HL-60 (cell line): Measurements from ENCODE around the gene COX6B2.

Experiments
- GABPA ChIP-seq: IDR thresholded peaks from 2 replicates; pipeline ENCODE4 v1.6.1; 2012; ENCODE audit warnings: low read depth
- POLR2AphosphoS5 ChIP-seq: IDR thresholded peaks from 2 replicates; pipeline ENCODE4 v1.6.1; 2012; ENCODE audit warnings: low read depth
- SPI1 ChIP-seq: IDR thresholded peaks from 2 replicates; pipeline ENCODE4 v1.6.1; 2012; ENCODE audit warnings: low read depth, mild to moderate bottlenecking, borderline replicate concordance
- TF ChIP-seq, protein P1 (sequence below): IDR thresholded peaks from one replicate; pipeline ENCODE4 v1.5.1; 2011; ENCODE audit warnings: low read length, control low read depth, inconsistent platforms; ENCODE audit not compliant: insufficient read depth

DNA sequence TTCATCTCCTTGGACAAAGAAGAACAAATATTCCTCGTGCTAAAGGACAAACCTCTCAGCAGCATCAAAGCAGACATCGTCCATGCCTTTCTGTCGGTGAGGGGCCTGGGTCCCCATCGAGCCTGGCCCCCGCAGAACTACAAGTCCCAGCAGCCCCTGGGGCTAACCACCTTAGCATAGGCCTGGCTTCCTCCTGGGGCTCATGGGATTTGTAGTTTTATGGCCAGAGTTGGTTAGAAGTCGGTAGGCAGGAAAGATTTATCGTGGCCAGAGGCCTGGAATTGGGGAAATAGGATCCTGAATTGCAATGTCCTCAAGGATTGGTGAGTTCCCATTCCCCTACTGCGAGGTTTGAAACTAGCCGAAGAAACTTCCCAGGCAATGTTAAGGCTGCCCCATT, 49.0 kb downstream of the COX6B2 start:
- TF ChIP-seq, protein P1, sequence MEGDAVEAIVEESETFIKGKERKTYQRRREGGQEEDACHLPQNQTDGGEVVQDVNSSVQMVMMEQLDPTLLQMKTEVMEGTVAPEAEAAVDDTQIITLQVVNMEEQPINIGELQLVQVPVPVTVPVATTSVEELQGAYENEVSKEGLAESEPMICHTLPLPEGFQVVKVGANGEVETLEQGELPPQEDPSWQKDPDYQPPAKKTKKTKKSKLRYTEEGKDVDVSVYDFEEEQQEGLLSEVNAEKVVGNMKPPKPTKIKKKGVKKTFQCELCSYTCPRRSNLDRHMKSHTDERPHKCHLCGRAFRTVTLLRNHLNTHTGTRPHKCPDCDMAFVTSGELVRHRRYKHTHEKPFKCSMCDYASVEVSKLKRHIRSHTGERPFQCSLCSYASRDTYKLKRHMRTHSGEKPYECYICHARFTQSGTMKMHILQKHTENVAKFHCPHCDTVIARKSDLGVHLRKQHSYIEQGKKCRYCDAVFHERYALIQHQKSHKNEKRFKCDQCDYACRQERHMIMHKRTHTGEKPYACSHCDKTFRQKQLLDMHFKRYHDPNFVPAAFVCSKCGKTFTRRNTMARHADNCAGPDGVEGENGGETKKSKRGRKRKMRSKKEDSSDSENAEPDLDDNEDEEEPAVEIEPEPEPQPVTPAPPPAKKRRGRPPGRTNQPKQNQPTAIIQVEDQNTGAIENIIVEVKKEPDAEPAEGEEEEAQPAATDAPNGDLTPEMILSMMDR: no peak
- peak; percentile 28; the same call in 1 of the 2 replicates for TF ChIP-seq GABPA
- no peak for TF ChIP-seq POLR2AphosphoS5
- TF ChIP-seq SPI1: 0 out of 2 replicates have a peak, but pooled peaks have one; percentile 23
